Measurements from ENCODE around the gene RNF114.

DNA sequence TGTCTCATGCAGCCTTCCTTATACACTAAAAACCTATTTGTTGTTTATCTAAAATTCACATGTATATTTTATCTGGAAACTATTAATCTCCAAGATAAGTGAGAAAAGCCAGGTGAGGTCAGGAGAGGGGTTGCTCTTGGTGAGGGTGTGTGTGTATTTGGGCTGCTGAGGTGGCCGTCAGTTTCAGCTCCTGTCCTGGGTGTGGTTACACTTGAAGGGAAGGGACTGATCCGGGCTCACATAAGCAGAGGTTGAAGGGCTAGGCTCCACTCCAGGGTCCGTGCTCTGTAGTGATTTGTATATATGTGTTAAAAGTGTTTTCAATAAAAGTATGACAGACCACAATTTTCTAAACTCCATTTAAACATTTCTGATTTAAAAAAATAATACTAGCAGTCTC, 33.0 kb downstream of the RNF114 start:
- TF ChIP-seq ZNF169 (tag by site-specific recombination; IDR thresholded peaks at IDR 0.05) (no peak), TCF7L2 (IDR thresholded peaks at IDR 0.05; ENCODE audit: borderline replicate concordance, low read depth, low read length) (no peak), ZNF112 (tag by site-specific recombination; IDR thresholded peaks at IDR 0.05) (no peak), ZNF514 (tag by site-specific recombination; IDR thresholded peaks at IDR 0.05) (no peak), ZNF10 (tag by site-specific recombination; IDR thresholded peaks at IDR 0.05) (no peak)
- TF ChIP-seq, protein P1, sequence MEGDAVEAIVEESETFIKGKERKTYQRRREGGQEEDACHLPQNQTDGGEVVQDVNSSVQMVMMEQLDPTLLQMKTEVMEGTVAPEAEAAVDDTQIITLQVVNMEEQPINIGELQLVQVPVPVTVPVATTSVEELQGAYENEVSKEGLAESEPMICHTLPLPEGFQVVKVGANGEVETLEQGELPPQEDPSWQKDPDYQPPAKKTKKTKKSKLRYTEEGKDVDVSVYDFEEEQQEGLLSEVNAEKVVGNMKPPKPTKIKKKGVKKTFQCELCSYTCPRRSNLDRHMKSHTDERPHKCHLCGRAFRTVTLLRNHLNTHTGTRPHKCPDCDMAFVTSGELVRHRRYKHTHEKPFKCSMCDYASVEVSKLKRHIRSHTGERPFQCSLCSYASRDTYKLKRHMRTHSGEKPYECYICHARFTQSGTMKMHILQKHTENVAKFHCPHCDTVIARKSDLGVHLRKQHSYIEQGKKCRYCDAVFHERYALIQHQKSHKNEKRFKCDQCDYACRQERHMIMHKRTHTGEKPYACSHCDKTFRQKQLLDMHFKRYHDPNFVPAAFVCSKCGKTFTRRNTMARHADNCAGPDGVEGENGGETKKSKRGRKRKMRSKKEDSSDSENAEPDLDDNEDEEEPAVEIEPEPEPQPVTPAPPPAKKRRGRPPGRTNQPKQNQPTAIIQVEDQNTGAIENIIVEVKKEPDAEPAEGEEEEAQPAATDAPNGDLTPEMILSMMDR (tag by site-specific recombination; IDR thresholded peaks at IDR 0.05) = no peak
